CD4-positive, CD25-positive, alpha-beta regulatory T cell (primary cell): Measurements from ENCODE around the gene RBM39. TPM values are rescaled to one million over a fixed set of nuclear protein-coding genes. Genes with fewer than 3 reads are reported as not detected.
A peak's percentile ranks its signal among the peaks of the same experiment; 100 is the strongest.
"Not testable (repeated sequence)": the region's sequence is repeated elsewhere in the genome, so short reads cannot be mapped to it uniquely, and the experiment has no call there.

ENCODE experiments used
- ATAC-seq, 2 donors: fragments of 150-1000 bp; cut with Tn5 transposase; one replicate each; pipeline ENCODE4 v1.10.0; 2021; ENCODE audit warnings: low read depth in 2 of 2, moderate number of reproducible peaks in 2 of 2, moderate library complexity in 1 of 2
- DNase-seq, 3 donors: peaks; one replicate each; pipeline versions ENCODE4 v3.0.0 to v3.0.0-alpha.2; 2012 to 2022; ENCODE audit warnings: mixed read lengths in 1 of 3
- H3K27ac ChIP-seq: one replicate; pipeline ENCODE4 v1.7.0; 2013; ENCODE audit warnings: mild to moderate bottlenecking, low read length; ENCODE audit not compliant: insufficient read depth, poor library complexity, severe bottlenecking
- H3K27me3 ChIP-seq: one replicate; pipeline ENCODE4 v1.7.0; 2013; ENCODE audit warnings: low read length; ENCODE audit not compliant: control insufficient read depth, insufficient read depth
- H3K36me3 ChIP-seq: one replicate; pipeline ENCODE4 v1.7.0; 2013; ENCODE audit warnings: mild to moderate bottlenecking, low read length, moderate library complexity; ENCODE audit not compliant: control insufficient read depth, insufficient read depth
- H3K4me1 ChIP-seq: 2 replicates; pipeline ENCODE4 v1.7.0; 2013; ENCODE audit warnings: mild to moderate bottlenecking, low read length; ENCODE audit not compliant: insufficient read depth, control insufficient read depth, poor library complexity, severe bottlenecking
- H3K4me3 ChIP-seq: one replicate; pipeline ENCODE4 v1.7.0; 2013; ENCODE audit warnings: low read depth, mild to moderate bottlenecking, low read length, moderate library complexity
- H3K9me3 ChIP-seq, 2 experiments: 1 replicate in 1 of 2; 2 replicates in 1 of 2; pipeline ENCODE4 v1.7.0; 2013; ENCODE audit warnings: low read length in 2 of 2, mild to moderate bottlenecking in 1 of 2, moderate library complexity in 1 of 2; ENCODE audit not compliant: control insufficient read depth in 2 of 2
- H3K27ac Mint-ChIP-seq, 3 donors: one replicate each; pipeline ENCODE4 v1.8.0; 2020 to 2022; ENCODE audit warnings: mild to moderate bottlenecking in 3 of 3, mixed read lengths in 3 of 3, moderate library complexity in 2 of 3
- H3K27me3 Mint-ChIP-seq: one replicate; pipeline ENCODE4 v1.8.0; 2022; ENCODE audit warnings: mild to moderate bottlenecking, mixed read lengths
- H3K36me3 Mint-ChIP-seq: one replicate; pipeline ENCODE4 v1.8.0; 2020; ENCODE audit warnings: mixed read lengths
- H3K4me1 Mint-ChIP-seq, 4 donors: one replicate each; pipeline ENCODE4 v1.8.0; 2020 to 2022; ENCODE audit warnings: mixed read lengths in 4 of 4, mild to moderate bottlenecking in 1 of 4
- H3K4me3 Mint-ChIP-seq, 4 donors: one replicate each; pipeline ENCODE4 v1.8.0; 2020 to 2022; ENCODE audit warnings: mild to moderate bottlenecking in 4 of 4, mixed read lengths in 4 of 4, moderate library complexity in 3 of 4
- H3K9me3 Mint-ChIP-seq, 7 donors: one replicate each; pipeline ENCODE4 v1.8.0; 2020 to 2022; ENCODE audit warnings: mixed read lengths in 7 of 7, mild to moderate bottlenecking in 3 of 7, moderate library complexity in 2 of 7
- polyA plus RNA-seq, 4 donors: library from polyadenylated mRNA; unstranded; fragments of 300-500 nt; fragmentation: Illumina TruSeq; gene quantifications; one replicate each; pipeline ENCODE4 v1.2.3, GENCODE V29; 2021
- total RNA-seq: library from RNA; stranded (reverse); gene quantifications from one replicate; pipeline ENCODE4 v1.2.3, GENCODE V29; 2022

The RBM39 gene
- total and polyA plus RNA-seq, 5 donors from 2014 or later = 112 to 1,180 (median 120) TPM

- H3K9me3 Mint-ChIP-seq, H3K27ac ChIP-seq, ATAC-seq, DNase-seq, H3K27me3 Mint-ChIP-seq, H3K9me3 ChIP-seq, H3K4me3 ChIP-seq, H3K27me3 ChIP-seq, H3K4me1 ChIP-seq: not testable (repeated sequence)
- H3K36me3 ChIP-seq = peaks cover 93% of the 10 kb centered on the region
- Mint-ChIP-seq H3K4me1 (peaks cover 1 to 56% (median 38%) of the 10 kb centered on the region in 4 donors), H3K4me3 (peak overlapping the region in 3 of 4 donors; percentile 27 to 78 (median 43)), H3K27ac (peak overlapping the region in 1 of 3 donors; percentile 12), H3K36me3 (peaks cover 43% of the 10 kb centered on the region)
These were observed 18.8 kb downstream of the RBM39 start for GRCh38 chr20:35723275-35723639.

- peaks cover 48% of the 10 kb centered on the region for H3K36me3 Mint-ChIP-seq
- Histone ChIP-seq H3K27me3 (no peaks in the 10 kb centered on the region), H3K4me3 (no peak overlapping the region), H3K36me3 (peaks cover 94% of the 10 kb centered on the region), H3K9me3 (no peaks in the 10 kb centered on the region), H3K4me1 (peaks cover 8% of the 10 kb centered on the region), H3K27ac (no peak overlapping the region)
- no peaks in the 10 kb centered on the region for H3K9me3 Mint-ChIP-seq
- no peak for DNase-seq
- peaks cover 5 to 62% (median 42%) of the 10 kb centered on the region in 4 donors for H3K4me1 Mint-ChIP-seq
- H3K27ac Mint-ChIP-seq = peak overlapping the region in 2 of 3 donors; percentile 8 to 33
- H3K27me3 Mint-ChIP-seq = no peaks in the 10 kb centered on the region
- ATAC-seq = no peak
- peak overlapping the region in 3 of 4 donors; percentile 7 to 78 (median 57) for H3K4me3 Mint-ChIP-seq
These were observed 20.4 kb downstream of the RBM39 start for GRCh38 chr20:35721621-35722020.

GRCh38 chr20:35721219-35721618 lies 20.8 kb downstream of the RBM39 start:
- peaks cover 8% of the 10 kb centered on the region for H3K4me1 ChIP-seq
- no peaks in the 10 kb centered on the region for H3K27me3 ChIP-seq
- ATAC-seq = no peak
- H3K4me3 Mint-ChIP-seq = peak overlapping the region in 1 of 4 donors; percentile 7
- no peak overlapping the region for H3K4me3 ChIP-seq
- H3K27ac ChIP-seq = no peak overlapping the region
- peaks cover 94% of the 10 kb centered on the region for H3K36me3 ChIP-seq
- H3K27ac Mint-ChIP-seq = peak overlapping the region in 2 of 3 donors; percentile 8 to 33
- no peaks in the 10 kb centered on the region for H3K9me3 Mint-ChIP-seq
- no peaks in the 10 kb centered on the region for H3K27me3 Mint-ChIP-seq
- DNase-seq = no peak
- H3K9me3 ChIP-seq = no peaks in the 10 kb centered on the region
- peaks cover 5 to 63% (median 42%) of the 10 kb centered on the region in 4 donors for H3K4me1 Mint-ChIP-seq
- peaks cover 47% of the 10 kb centered on the region for H3K36me3 Mint-ChIP-seq

- H3K36me3 ChIP-seq = peaks cover 94% of the 10 kb centered on the region
- no peaks in the 10 kb centered on the region for H3K27me3 ChIP-seq
- H3K9me3 Mint-ChIP-seq = no peaks in the 10 kb centered on the region
- no peaks in the 10 kb centered on the region for H3K27me3 Mint-ChIP-seq
- peak overlapping the region in 2 of 3 donors; percentile 29 to 42 for H3K27ac Mint-ChIP-seq
- no peak overlapping the region for H3K27ac ChIP-seq
- peaks cover 8% of the 10 kb centered on the region for H3K4me1 ChIP-seq
- peaks cover 52% of the 10 kb centered on the region for H3K36me3 Mint-ChIP-seq
- peak overlapping the region in 1 of 4 donors; percentile 56 for H3K4me3 Mint-ChIP-seq
- ATAC-seq (no peak), DNase-seq (no peak)
- H3K4me3 ChIP-seq = no peak overlapping the region
- peaks cover 9 to 69% (median 40%) of the 10 kb centered on the region in 4 donors for H3K4me1 Mint-ChIP-seq
- H3K9me3 ChIP-seq = no peaks in the 10 kb centered on the region
These were observed 21.6 kb downstream of the RBM39 start for GRCh38 chr20:35720165-35721123.

- Mint-ChIP-seq H3K27ac (no peak overlapping the region), H3K4me1 (peaks cover 12 to 67% (median 39%) of the 10 kb centered on the region in 4 donors), H3K4me3 (no peak overlapping the region), H3K36me3 (peaks cover 51% of the 10 kb centered on the region), H3K27me3 (no peaks in the 10 kb centered on the region), H3K9me3 (no peaks in the 10 kb centered on the region)
- ATAC-seq = no peak
- Histone ChIP-seq H3K27me3 (no peaks in the 10 kb centered on the region), H3K4me3 (no peak overlapping the region), H3K36me3 (peaks cover 94% of the 10 kb centered on the region), H3K9me3 (no peaks in the 10 kb centered on the region), H3K4me1 (peaks cover 8% of the 10 kb centered on the region), H3K27ac (no peak overlapping the region)
- no peak for DNase-seq
These were observed 22.3 kb downstream of the RBM39 start for GRCh38 chr20:35719717-35720116.

- Mint-ChIP-seq H3K9me3 (no peaks in the 10 kb centered on the region), H3K27ac (no peak overlapping the region), H3K36me3 (peaks cover 49% of the 10 kb centered on the region), H3K4me3 (peak overlapping the region in 1 of 4 donors; percentile 27), H3K27me3 (no peaks in the 10 kb centered on the region), H3K4me1 (peaks cover 18 to 66% (median 40%) of the 10 kb centered on the region in 4 donors)
- Histone ChIP-seq H3K9me3 (no peaks in the 10 kb centered on the region), H3K27me3 (no peaks in the 10 kb centered on the region), H3K27ac (no peak overlapping the region), H3K4me3 (no peak overlapping the region), H3K36me3 (peaks cover 94% of the 10 kb centered on the region), H3K4me1 (peaks cover 8% of the 10 kb centered on the region)
- no peak for ATAC-seq
- no peak for DNase-seq
These were observed 23.0 kb downstream of the RBM39 start for GRCh38 chr20:35718972-35719635.

- H3K4me1 ChIP-seq, H3K9me3 Mint-ChIP-seq, H3K27me3 ChIP-seq, H3K9me3 ChIP-seq, H3K4me3 ChIP-seq, H3K27me3 Mint-ChIP-seq, H3K27ac ChIP-seq, DNase-seq, ATAC-seq: not testable (repeated sequence)
- peaks cover 95% of the 10 kb centered on the region for H3K36me3 ChIP-seq
- Mint-ChIP-seq H3K4me1 (peaks cover 22 to 67% (median 41%) of the 10 kb centered on the region in 4 donors), H3K27ac (peak overlapping the region in 1 of 3 donors; percentile 56), H3K4me3 (peak overlapping the region in 1 of 4 donors; percentile 81), H3K36me3 (peaks cover 49% of the 10 kb centered on the region)
These were observed 23.7 kb downstream of the RBM39 start for GRCh38 chr20:35718321-35718720.
